Neural cell (in vitro differentiated cells): ENCODE measurements around the gene CHADL. TPM values are rescaled to one million over a fixed set of nuclear protein-coding genes. Genes with fewer than 3 reads are reported as not detected.

Experiments used
- H2AFZ ChIP-seq: fragments of 200-600, 300-800 bp; sonication (generic), shearing (Covaris generic); 2 replicates; pipeline ENCODE4 v1.6.0; 2014; ENCODE audit warnings: low read depth, mild to moderate bottlenecking, antibody characterized with exemption, low read length, moderate library complexity
- H3F3A ChIP-seq: fragments of 200-600 bp; shearing (Covaris generic); 2 replicates; pipeline ENCODE4 v1.6.1; 2016; ENCODE audit warnings: mild to moderate bottlenecking, moderate library complexity, mixed read lengths, antibody characterized with exemption, low read length; ENCODE audit not compliant: insufficient read depth, poor library complexity, severe bottlenecking
- H3K27ac ChIP-seq: fragments of 200-600, 300-800 bp; sonication (generic), shearing (Covaris generic); 2 replicates; pipeline ENCODE4 v1.5.1; 2014; ENCODE audit warnings: mild to moderate bottlenecking, low read length, moderate library complexity
- H3K27me3 ChIP-seq: fragments of 300-800, 200-600 bp; sonication (generic), shearing (Covaris generic); 2 replicates; pipeline ENCODE4 v1.6.0; 2014; ENCODE audit warnings: mild to moderate bottlenecking, low read depth, low read length, moderate library complexity; ENCODE audit not compliant: insufficient read depth
- H3K36me3 ChIP-seq: fragments of 300-800, 200-600 bp; sonication (generic), shearing (Covaris generic); 2 replicates; pipeline ENCODE4 v1.5.1; 2014; ENCODE audit warnings: mild to moderate bottlenecking, antibody characterized with exemption, low read length, moderate library complexity; ENCODE audit not compliant: insufficient read depth
- H3K4me2 ChIP-seq: fragments of 300-800, 200-600 bp; sonication (generic), shearing (Covaris generic); 2 replicates; pipeline ENCODE4 v1.6.0; 2014; ENCODE audit warnings: mild to moderate bottlenecking, low read length
- H3K4me3 ChIP-seq: fragments of 300-800, 200-600 bp; sonication (generic), shearing (Covaris generic); 2 replicates; pipeline ENCODE4 v1.5.1; 2014; ENCODE audit warnings: mild to moderate bottlenecking, low read length, moderate library complexity
- H3K79me2 ChIP-seq: fragments of 200-600 bp; shearing (Covaris generic); replicated peaks from 2 replicates; pipeline ENCODE4 v1.6.0; 2014; ENCODE audit warnings: mild to moderate bottlenecking, low read length, moderate library complexity; ENCODE audit not compliant: insufficient read depth
- H3K9ac ChIP-seq: fragments of 300-800, 200-600 bp; sonication (generic), shearing (Covaris generic); 2 replicates; pipeline ENCODE4 v1.6.1; 2016; ENCODE audit warnings: mild to moderate bottlenecking, low read length, mixed read lengths
- H3K9me2 ChIP-seq: fragments of 200-600 bp; shearing (Covaris generic); 2 replicates; pipeline ENCODE4 v1.6.1; 2016; ENCODE audit warnings: mild to moderate bottlenecking, low read length, mixed read lengths; ENCODE audit not compliant: insufficient read depth
- H3K9me3 ChIP-seq: fragments of 200-600, 300-800 bp; sonication (generic), shearing (Covaris generic); 2 replicates; pipeline ENCODE4 v1.6.1; 2016; ENCODE audit warnings: mild to moderate bottlenecking, mixed run types, low read length, moderate library complexity, mixed read lengths
- H4K20me1 ChIP-seq: fragments of 200-600 bp; shearing (Covaris generic); 2 replicates; pipeline ENCODE4 v1.6.1; 2016; ENCODE audit warnings: mild to moderate bottlenecking, mixed run types; ENCODE audit not compliant: insufficient read depth
- CTCF ChIP-seq: fragments of 450-650 bp; IDR thresholded peaks from 2 replicates; pipeline ENCODE4 v1.5.1; 2014; ENCODE audit warnings: antibody characterized with exemption, mild to moderate bottlenecking, moderate library complexity; ENCODE audit not compliant: poor library complexity, severe bottlenecking
- MXI1 ChIP-seq: fragments of 450-650 bp; conservative IDR thresholded peaks from 2 replicates; pipeline ENCODE4 v1.6.1; 2014; ENCODE audit warnings: antibody characterized with exemption, mild to moderate bottlenecking; ENCODE audit not compliant: poor library complexity, severe bottlenecking
- POLR2AphosphoS5 ChIP-seq: IDR thresholded peaks from 2 replicates; pipeline ENCODE4 v1.6.1; 2012
- RAD21 ChIP-seq: fragments of 450-650 bp; conservative IDR thresholded peaks from 2 replicates; pipeline ENCODE4 v1.6.1; 2014; ENCODE audit warnings: antibody characterized with exemption, mild to moderate bottlenecking, moderate library complexity
- TAF1 ChIP-seq: IDR thresholded peaks from 2 replicates; pipeline ENCODE4 v1.6.1; 2012; ENCODE audit warnings: low read depth
- polyA plus RNA-seq: library from polyadenylated mRNA; depleted of rRNA; stranded (reverse); fragments of >200 nt; gene quantifications from 2 replicates; pipeline ENCODE4 v1.2.3, GENCODE V29; 2014
- TF ChIP-seq, protein P1 (sequence below): IDR thresholded peaks from 2 replicates; pipeline ENCODE4 v1.6.1; 2012; ENCODE audit warnings: borderline replicate concordance

Gene CHADL
- polyA plus RNA-seq, 1 donor from 2014 or later, result 0.22 TPM

DNA sequence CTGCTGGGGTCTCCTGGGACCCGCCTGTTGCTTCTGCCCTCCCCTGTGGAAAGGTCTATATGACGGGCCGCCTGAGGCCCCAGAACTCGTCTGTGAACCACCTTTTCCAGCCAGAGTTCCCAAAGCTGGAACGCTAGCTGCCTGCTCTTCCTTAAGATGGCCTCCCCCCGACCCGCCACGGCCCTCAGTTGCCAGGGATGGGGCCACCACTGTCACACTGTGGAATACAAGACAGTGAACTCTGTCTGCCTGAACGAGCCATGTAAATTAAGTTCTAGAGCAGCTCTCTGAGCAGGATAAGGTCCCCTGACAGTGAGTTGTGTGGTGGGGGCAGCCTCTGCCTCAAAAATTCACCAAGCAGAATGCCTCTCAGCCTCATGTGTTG lies 10.3 kb downstream of the CHADL start:
- Histone ChIP-seq H3K9me2 (no peaks in the 10 kb centered on the region), H3K4me3 (no peak overlapping the region), H3K79me2 (no peaks in the 10 kb centered on the region), H3K9me3 (no peaks in the 10 kb centered on the region), H2AFZ (no peak overlapping the region), H3K9ac (no peak overlapping the region), H3K27me3 (no peaks in the 10 kb centered on the region), H3K4me2 (no peak overlapping the region), H4K20me1 (no peaks in the 10 kb centered on the region), H3K27ac (no peak overlapping the region), H3F3A (no peaks in the 10 kb centered on the region), H3K36me3 (no peaks in the 10 kb centered on the region)
- no peak for TF ChIP-seq POLR2AphosphoS5
- TF ChIP-seq, protein P1, sequence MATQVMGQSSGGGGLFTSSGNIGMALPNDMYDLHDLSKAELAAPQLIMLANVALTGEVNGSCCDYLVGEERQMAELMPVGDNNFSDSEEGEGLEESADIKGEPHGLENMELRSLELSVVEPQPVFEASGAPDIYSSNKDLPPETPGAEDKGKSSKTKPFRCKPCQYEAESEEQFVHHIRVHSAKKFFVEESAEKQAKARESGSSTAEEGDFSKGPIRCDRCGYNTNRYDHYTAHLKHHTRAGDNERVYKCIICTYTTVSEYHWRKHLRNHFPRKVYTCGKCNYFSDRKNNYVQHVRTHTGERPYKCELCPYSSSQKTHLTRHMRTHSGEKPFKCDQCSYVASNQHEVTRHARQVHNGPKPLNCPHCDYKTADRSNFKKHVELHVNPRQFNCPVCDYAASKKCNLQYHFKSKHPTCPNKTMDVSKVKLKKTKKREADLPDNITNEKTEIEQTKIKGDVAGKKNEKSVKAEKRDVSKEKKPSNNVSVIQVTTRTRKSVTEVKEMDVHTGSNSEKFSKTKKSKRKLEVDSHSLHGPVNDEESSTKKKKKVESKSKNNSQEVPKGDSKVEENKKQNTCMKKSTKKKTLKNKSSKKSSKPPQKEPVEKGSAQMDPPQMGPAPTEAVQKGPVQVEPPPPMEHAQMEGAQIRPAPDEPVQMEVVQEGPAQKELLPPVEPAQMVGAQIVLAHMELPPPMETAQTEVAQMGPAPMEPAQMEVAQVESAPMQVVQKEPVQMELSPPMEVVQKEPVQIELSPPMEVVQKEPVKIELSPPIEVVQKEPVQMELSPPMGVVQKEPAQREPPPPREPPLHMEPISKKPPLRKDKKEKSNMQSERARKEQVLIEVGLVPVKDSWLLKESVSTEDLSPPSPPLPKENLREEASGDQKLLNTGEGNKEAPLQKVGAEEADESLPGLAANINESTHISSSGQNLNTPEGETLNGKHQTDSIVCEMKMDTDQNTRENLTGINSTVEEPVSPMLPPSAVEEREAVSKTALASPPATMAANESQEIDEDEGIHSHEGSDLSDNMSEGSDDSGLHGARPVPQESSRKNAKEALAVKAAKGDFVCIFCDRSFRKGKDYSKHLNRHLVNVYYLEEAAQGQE, result no peak

DNA sequence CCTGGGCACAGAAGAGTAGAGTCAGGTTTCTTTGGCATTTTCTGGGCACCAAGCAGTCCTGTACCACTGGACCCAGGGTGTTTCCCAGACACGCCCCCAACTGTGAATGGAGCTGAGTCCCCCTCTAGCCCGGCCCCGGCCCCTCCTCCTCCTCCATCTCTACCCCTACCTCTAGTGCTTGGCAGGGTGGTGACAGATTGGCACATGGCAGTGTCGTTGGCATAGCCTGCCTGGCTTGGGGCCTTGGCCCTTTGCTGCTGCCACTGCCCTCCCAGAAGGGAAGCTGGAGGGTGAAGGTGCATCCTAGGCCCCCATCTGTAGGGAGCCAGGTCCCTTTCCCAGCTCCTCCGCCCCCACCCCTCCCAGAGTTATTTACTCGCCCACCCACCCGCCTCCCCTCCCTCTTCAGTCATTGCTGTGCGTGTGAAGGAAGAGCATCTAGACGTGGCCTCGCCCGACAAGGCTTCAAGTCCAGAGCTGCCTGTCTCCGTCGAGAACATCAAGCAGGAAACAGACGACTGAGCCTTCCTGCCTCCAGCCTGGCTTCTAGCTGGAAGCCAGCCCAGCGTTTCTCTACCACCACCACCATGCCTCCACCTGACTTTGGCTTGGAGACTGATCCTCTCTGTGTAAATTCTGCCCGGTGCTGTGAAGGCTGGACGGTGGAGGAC lies 10.9 kb downstream of the CHADL start:
- H3K9me3 ChIP-seq, result no peaks in the 10 kb centered on the region
- H3K79me2 ChIP-seq, result no peaks in the 10 kb centered on the region
- H3F3A ChIP-seq, result no peaks in the 10 kb centered on the region
- H3K27me3 ChIP-seq, result no peaks in the 10 kb centered on the region
- H3K4me3 ChIP-seq, result no peak overlapping the region
- H2AFZ ChIP-seq, result no peak overlapping the region
- H3K9me2 ChIP-seq, result no peaks in the 10 kb centered on the region
- TF ChIP-seq, protein P1, result no peak
- TF ChIP-seq TAF1, result no peak
- no peak for TF ChIP-seq RAD21
- TF ChIP-seq CTCF, result no peak
- TF ChIP-seq MXI1, result no peak
- no peaks in the 10 kb centered on the region for H4K20me1 ChIP-seq
- H3K27ac ChIP-seq, result no peak overlapping the region
- no peak overlapping the region for H3K9ac ChIP-seq
- no peak overlapping the region for H3K4me2 ChIP-seq
- no peaks in the 10 kb centered on the region for H3K36me3 ChIP-seq
